VCaP (cell line): ENCODE measurements around the gene APOBEC3F.
A peak's percentile ranks its signal among the peaks of the same experiment; 100 is the strongest.
"Not testable (repeated sequence)": the region's sequence is repeated elsewhere in the genome, so short reads cannot be mapped to it uniquely, and the experiment has no call there.

Experiments used
- H3K27ac ChIP-seq: fragments of 450-650 bp; 2 replicates; pipeline ENCODE4 v1.5.1; 2017
- TF ChIP-seq, protein P1 (sequence below): fragments of 450-650 bp; conservative IDR thresholded peaks from 2 replicates; pipeline ENCODE4 v1.5.1; 2017; ENCODE audit warnings: mild to moderate bottlenecking, moderate library complexity

Gene APOBEC3F

DNA sequence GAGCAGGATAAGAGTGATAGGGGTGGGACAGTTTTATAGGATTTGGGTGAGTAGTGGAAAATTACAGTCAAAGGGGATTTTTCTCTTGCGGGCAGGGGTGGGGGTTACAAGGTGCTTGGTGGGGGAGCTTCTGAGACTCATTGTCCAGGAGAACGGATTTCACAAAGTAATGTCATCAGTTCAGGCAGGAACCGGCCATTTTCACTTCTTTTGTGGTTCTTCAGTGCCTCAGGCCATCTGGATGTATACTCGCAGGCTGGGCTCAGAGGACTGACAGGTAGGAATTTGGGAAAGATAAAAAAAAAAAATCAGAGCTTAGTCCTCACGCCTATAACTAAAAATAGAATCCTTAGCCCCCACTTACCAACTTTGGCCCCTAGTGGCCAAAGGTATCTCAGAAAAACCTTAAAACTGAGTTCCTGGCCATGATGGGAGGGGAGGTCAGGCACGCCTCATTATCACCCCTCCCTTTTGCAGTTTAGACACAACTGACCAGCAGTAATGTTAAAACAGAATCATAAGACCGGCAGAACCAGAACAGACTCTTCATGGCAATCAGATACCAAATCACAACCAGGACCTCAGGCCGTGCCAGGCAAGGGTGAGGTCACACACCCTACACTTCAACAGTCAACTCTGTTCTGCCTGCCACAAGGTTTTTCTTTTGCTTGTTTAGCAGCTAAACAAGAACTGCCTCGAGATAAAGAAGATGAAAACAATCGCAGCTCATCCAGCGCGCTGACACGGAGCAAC, 27.5 kb downstream of the APOBEC3F start:
- TF ChIP-seq, protein P1, sequence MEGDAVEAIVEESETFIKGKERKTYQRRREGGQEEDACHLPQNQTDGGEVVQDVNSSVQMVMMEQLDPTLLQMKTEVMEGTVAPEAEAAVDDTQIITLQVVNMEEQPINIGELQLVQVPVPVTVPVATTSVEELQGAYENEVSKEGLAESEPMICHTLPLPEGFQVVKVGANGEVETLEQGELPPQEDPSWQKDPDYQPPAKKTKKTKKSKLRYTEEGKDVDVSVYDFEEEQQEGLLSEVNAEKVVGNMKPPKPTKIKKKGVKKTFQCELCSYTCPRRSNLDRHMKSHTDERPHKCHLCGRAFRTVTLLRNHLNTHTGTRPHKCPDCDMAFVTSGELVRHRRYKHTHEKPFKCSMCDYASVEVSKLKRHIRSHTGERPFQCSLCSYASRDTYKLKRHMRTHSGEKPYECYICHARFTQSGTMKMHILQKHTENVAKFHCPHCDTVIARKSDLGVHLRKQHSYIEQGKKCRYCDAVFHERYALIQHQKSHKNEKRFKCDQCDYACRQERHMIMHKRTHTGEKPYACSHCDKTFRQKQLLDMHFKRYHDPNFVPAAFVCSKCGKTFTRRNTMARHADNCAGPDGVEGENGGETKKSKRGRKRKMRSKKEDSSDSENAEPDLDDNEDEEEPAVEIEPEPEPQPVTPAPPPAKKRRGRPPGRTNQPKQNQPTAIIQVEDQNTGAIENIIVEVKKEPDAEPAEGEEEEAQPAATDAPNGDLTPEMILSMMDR = no peak
- peak overlapping the region; percentile 62 for H3K27ac ChIP-seq

DNA sequence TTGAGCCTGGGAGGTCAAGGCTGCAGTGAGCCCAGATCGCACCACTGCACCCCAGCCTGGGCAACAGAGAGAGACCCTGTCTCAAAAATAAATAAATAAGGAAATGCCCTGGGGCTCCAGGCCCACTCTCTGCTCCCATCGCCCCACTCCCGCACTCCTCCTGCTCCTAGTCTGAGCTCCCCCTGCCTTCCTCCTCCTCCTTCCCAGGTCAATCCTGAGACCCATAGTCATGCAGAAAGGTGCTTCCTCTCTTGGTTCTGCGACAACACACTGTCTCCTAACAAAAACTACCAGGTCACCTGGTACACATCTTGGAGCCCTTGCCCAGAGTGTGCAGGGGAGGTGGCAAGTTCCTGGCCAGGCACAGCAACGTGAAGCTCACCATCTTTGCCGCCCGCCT, 29.5 kb downstream of the APOBEC3F start:
- TF ChIP-seq, protein P1 = no peak
- no peak overlapping the region for H3K27ac ChIP-seq

DNA sequence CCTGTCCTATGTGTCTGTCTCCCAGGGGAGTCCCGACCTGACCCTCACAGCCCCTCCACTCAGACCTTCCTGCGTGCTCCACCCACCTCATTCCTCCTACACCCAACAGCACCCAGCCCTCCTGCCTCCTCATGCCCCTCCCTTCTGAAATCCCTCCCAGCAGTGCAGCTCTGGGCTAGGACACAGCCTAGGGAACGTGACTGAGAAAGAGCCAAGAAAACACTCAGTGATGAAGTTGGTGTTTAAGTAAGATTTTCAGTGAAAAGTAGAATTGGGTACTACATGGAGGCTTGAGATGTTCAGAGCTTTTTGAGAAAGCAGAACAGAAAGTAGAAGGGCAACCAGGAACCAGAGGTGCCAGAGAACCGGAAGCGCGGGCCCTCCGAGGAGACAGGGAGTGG, 31.9 kb downstream of the APOBEC3F start:
- H3K27ac ChIP-seq = not testable (repeated sequence)

DNA sequence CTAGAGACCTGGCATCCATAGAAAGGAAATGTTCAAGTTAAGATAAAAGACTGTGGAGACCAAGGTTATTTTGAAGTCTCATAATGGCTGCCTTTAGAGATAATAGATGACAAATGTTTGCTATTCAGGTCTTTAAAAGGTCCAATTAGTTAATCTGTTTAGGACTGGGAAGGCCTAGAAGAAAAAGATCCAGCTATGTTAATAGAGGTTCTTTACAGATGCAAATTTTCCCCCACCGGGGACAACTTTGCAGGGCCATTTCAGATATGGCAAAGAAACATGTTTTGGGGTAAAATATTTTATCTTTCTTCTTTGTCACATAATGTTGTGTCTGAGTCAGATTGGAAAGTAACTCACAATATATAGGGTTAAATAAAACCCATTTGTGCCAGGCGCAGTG, 33.3 kb downstream of the APOBEC3F start:
- H3K27ac ChIP-seq = no peak overlapping the region
- TF ChIP-seq, protein P1 = no peak

DNA sequence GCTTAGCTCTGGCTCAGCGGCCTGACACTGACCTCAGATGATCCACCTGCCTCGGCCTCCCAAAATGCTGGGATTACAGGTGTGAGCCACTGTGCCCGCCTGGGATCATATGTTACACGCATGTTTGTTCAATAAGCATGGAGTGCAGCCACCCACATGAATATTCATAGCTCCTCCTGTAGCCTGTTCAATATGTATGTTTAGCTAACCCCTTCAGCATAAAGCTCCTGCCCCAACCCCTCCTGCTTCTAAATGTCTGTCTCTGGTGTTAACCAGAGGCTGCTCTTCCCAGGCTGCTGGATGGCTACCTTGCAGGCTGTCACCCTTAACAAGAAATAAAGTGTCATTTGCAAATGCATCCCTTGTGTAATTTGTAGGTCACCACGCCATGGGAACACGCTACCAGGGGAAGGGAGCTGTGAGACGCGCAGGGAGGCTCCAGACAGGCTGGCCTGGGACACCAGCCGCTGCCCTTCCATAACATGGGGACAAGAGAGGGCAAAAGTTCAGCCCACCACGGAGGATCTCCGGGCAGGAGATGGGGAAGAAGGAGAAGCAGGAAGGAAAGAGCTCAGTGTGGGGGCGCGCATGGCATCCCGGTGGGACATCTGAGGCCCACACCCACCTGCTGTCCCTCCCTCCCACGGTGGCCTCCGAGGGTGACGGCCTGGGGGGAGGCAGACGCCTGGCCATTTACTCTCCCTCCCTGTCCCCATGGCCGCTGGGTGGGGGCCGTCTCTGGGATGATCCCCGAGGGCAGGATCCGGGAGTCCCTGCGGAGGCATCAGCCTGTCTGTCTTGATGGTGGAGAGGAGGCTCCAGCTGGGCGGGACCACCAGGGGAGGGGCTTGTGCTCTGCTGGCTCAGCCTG, 35.7 kb downstream of the APOBEC3F start:
- H3K27ac ChIP-seq = not testable (repeated sequence)

DNA sequence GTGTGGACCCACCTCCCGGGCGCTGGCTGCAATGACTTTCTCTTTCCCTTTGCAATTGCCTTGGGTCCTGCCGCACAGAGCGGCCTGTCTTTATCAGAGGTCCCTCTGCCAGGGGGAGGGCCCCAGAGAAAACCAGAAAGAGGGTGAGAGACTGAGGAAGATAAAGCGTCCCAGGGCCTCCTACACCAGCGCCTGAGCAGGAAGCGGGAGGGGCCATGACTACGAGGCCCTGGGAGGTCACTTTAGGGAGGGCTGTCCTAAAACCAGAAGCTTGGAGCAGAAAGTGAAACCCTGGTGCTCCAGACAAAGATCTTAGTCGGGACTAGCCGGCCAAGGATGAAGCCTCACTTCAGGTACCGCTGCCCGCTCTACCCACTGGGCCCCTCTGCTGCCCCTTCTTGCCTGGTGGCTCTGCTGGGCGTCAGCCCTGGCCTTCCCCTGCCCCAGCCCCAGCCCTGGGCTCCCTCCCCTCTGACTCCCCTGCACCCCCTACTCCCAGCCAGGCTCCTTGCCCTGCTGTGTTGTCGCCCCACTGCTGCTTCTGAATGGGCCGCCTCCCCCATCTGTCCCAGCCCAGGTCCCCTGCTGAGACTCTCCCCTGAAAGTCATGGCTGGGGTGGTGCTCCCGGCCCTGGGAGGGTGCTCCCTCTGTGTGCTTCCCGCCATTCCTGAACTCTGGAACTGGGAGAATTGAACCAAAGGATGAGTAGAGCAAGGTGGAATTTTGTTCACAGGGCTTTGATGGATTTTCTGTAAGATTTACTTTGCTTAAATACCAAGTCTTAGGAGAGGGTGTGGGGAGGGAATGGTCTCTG, 36.6 kb downstream of the APOBEC3F start, which contains the start of gene APOBEC3G:
Gene APOBEC3G (plus strand): TSS at position 250 of the 815 bp plus-strand sequence. CDS start 87 bp downstream, at position 337.
- H3K27ac ChIP-seq = not testable (repeated sequence)

DNA sequence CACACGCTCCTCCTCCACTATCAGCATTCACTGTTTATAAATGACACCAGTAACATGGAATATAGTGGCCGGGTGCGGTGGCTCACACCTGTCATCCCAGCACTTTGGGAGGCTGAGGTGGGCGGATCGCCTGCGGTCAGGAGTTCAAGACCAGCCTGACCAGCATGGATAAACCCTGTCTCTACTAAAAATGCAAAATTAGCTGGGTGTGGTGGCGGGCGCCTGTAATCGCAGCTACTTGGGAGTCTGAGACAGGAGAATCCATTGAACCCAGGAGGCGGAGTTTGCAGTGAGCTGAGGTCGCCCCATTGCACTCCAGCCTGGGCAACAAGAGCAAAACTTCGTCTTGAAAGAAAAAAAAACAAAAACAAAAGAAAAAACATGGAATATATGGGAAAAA, 37.2 kb downstream of the APOBEC3F start:
- not testable (repeated sequence) for H3K27ac ChIP-seq

DNA sequence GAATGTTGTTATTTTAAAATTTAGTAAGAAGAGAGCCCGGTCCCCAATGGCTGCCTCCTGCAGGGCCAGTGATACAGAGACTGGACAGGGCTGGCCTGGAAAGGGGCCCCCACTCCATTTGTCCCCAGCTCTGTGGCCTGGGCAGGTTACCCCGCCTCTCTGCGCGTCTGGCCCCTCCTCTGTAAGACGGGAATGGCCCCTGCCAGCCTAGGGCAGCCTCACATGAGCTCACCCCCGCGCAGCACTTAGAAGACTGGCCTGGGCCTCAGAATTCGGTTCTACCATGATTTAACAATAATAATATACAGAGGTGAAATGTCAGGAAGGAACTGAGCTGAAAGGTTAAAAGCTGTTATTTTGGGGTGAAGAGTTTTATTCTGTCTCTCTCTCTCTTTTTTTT, 37.7 kb downstream of the APOBEC3F start:
- no peak overlapping the region for H3K27ac ChIP-seq

DNA sequence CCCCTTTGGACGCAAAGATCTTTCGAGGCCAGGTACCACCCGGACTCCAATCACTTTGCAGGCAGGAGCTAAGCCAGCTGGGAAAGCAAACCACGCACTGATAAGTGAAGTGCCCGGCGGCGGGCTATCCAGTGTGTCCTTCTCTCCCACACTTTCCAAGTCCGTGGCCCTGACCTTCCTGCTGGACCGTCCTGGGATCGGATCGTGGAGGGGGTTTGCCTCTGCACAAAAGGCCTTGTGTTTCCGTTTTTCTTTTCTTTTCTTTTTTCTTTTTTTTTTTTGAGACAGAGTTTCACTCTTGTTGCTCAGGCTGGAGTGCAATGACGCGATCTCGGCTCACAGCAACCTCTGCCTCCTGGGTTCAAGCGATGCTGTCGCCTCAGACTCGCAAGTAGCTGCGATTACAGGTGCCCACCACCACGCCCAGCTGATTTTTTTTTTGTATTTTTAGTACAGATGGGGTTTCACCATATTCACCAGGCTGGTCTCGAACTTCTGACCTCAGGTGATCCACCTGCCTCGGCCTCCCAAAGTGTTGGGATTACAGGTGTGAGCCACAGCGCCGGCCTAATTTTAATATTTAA, 38.5 kb downstream of the APOBEC3F start:
- H3K27ac ChIP-seq = not testable (repeated sequence)

More for the DNA sequence above, 37.7 kb downstream of the APOBEC3F start:
- TF ChIP-seq, protein P1 = no peak
